Stimulated activated CD8-positive, alpha-beta memory T cell treated with anti-CD3 and anti-CD28 coated beads, Interleukin-15, amount 100 ng/mL, for 24 hours (primary cell): Measurements from ENCODE around the gene SLC39A2.
A peak's percentile ranks its signal among the peaks of the same experiment; 100 is the strongest.
"Not testable (repeated sequence)": the region's sequence is repeated elsewhere in the genome, so short reads cannot be mapped to it uniquely, and the experiment has no call there.

Experiments used
- DNase-seq: peaks from one replicate; pipeline ENCODE4 v3.0.0-alpha.2; 2020; ENCODE audit warnings: low read depth

The SLC39A2 gene, protein sequence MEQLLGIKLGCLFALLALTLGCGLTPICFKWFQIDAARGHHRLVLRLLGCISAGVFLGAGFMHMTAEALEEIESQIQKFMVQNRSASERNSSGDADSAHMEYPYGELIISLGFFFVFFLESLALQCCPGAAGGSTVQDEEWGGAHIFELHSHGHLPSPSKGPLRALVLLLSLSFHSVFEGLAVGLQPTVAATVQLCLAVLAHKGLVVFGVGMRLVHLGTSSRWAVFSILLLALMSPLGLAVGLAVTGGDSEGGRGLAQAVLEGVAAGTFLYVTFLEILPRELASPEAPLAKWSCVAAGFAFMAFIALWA

DNA sequence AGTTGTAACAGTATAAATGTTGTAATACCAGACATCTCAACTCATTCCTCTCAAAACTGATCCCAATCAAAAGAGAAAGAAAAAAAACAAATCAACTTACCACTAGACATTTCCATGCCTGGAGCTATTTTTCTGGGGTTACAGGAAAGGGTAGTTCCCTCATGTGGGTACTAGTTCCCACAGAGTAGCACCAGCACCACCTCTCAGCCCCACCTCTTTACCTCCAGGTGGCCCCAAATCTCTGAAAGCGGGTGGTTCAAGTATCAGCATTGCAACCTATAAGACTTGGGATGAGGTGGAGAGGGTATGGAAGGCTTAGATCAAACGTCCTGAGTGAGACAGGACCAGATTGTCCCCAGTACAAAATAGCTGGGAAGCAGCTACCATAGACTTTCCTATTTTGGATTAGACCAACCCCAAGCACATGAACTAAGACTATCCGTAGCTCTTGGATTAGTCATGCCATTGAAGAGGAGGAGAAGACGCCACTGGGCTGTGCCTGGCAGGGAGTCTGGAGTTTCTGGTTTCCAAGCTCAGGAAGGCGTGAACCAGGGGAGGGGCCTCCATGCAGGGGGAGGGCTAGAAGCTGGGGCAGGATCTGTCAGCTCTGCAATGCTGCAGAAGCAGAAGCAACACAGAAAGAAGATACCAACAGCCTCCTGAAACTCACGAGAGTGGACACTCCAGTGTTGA, at the start of gene SLC39A2:
TSS of gene SLC39A2 (plus strand) at position 620 of the 693 bp plus-strand sequence. CDS start 154 bp downstream, outside the sequence.
- no peak for DNase-seq

DNA sequence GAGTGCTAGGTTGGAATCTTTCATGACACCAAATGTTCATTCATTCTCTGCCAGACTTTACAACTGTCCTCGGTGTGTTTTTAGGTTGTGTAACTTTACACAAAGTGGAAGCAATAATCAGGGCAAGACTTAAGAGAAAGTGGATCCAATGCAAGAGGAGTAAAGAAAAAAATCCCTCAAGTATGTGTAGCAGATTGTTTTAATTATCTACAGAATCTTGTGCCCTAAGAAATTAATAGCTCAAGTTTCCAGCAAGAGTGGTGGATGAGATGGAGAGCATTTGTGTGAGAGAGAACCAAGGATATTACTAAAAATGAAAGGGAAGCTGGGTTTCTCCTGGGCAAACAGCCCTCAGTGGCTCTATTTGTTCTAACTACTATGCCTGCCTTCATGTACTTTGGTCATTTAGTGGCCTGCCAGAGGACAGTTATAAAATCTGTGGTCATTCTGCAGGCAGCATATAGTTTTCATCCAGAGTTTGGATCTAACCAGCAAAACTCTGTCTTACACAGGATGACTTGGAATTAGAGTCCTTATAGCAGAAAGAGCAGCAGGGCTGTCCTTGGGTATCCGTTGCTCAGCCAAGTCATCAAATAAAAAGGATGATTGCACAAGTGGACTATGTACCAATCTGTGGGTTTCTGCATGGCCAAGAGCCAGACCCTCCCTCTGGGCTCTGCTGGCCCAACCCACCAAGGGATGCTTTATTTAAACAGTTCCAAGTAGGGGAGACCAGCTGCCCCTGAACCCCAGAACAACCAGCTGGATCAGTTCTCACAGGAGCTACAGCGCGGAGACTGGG, 44.2 kb upstream of the SLC39A2 start, which contains the start of gene RNASE2:
TSS of gene RNASE2 (plus strand) at position 752 of the 802 bp plus-strand sequence. CDS start 285 bp downstream, outside the sequence.
- not testable (repeated sequence) for DNase-seq

DNA sequence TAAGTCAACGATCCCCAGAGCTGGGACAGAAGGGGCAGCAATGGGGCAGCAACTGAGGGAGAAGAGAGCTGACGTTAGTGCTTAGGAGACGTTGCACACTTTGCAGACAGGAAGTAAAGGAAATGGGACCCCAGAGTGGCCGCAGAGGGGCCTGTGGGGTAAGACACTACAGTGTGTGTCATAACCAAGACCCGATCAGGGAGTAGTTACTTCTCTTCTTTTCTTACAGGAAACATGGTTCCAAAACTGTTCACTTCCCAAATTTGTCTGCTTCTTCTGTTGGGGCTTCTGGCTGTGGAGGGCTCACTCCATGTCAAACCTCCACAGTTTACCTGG, 43.6 kb upstream of the SLC39A2 start:
- not testable (repeated sequence) for DNase-seq

DNA sequence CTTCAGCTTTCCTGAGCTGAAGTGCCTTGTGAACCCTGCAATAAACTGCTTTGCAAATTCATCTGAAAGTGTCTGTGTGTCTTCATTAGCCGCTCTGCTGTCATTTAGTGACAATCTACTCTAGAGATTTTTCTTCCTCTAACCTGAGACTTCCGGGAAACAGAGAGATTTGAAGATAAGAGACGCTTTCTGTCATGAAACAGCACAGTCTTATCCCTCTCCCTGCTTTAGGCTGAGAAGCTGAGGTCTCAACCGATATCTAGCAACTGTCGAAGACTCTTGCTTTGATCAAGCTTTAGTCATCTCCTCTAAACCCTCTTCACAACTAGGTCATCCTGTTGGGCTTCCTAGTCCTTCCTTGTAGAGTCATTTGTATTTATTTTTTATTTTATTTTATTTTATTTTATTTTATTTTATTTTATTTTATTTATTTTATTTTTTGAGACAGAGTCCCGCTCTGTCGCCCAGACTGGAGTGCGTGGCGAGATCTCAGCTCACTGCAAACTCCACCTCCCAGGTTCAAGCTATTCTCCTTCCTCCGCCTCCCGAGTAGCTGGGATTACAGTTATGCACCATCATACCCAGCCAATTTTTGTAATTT, 42.6 kb upstream of the SLC39A2 start:
- no peak for DNase-seq

DNA sequence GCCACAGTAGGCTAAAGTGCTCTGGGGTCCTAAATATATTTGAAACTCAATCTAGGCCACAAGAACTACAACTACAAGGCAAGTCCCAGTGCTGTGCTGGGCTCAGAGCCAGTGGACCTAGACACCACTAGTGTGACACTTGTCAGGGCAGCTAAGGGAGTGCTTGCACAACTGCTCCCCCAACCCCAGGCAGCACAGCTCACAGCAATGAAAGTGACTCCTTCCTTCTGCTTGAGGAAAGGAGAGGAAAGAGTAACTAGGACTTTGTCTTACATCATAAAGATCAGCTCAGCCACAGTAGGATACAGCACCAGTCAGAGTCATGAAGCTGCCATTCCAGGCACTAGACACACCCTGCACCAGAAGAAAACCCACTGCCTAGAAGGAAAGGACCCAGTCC, 40.1 kb upstream of the SLC39A2 start:
- DNase-seq: not testable (repeated sequence)

DNA sequence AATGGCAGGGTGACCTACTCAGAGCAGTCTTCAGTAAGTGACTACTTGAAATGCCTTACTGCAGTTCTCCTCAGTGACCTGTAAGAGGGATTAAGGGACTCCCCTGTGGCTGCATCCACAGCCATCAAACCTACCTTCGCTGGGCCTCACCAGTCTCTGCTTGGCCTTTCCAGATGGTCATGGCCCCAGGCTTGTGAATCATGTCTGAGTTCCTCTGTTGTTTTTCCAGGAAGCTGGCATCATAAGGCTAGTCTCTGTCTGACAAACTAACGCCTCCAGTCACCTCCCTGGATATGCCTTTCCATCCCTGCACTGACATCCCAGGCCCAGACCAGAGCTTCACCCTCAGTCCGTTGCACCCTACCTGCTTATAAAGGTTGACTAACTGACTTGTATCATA, 29.8 kb upstream of the SLC39A2 start:
- no peak for DNase-seq

DNA sequence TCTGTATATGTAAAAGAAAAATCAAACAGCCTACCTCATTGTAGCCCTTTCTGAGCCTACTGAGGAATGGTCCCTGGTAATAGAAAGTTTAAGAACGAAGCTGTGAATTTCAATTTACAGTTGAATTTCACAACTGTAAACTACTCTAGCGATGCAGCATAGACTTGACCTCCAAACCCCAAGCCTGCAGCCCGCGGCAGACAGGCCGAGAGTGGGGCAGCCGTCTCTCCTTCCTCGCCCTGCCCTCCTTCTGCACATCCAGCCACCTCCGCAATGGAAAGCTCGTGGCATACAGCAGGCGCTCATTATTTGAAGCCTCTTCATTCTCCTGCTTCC, 28.5 kb upstream of the SLC39A2 start:
- DNase-seq: no peak

DNA sequence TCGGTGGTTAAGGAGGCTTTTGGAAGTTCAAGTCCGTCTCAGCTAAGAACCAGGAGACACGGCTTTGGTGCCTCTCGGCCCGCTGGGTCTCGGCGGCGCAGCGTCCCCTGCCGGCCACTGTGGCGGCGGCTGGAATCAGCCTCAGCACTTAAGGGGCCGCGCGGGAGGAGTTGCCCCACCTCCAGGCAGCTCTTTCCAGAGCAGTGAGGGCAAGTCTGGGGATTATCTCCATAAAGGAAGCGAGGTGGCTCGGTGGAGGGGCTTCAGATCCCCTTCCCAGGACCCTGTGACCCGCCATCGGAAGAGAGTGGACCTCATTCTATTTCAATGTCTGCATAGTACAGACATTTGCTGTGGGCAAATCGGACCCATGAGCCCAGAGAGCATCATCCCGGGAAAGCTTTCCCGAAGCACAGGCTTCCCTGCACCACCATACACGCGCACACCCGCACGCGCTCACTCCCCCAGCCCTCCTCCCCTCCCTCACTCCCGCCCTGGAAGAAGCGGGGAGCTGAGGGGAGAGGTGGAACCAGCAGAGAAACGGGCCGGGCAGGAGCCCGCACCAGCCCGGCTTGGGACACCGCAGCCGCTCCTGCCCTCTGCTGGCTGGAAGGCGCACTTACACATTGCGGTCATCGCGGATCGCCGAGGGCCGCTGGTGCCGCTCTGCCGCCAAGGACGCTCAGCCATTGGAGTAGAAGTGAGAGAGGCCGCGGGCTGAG, 27.9 kb upstream of the SLC39A2 start:
- peak; percentile 75 for DNase-seq

DNA sequence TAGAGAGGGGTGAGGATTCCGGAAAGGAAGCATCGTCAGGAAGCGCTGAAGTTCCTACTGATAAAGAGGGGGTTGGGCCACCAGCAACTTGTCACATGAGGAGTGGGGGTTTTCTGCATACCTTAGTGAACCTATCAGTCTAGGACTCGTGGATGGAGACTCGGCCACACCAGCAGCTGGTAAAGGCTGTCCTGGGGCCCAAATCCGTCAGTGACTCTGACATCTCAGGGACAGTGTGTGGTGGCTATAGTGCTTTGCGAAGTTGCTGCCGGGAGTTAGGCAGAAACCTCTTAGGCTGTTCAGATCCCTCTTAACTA, 27.4 kb upstream of the SLC39A2 start:
- DNase-seq: no peak

DNA sequence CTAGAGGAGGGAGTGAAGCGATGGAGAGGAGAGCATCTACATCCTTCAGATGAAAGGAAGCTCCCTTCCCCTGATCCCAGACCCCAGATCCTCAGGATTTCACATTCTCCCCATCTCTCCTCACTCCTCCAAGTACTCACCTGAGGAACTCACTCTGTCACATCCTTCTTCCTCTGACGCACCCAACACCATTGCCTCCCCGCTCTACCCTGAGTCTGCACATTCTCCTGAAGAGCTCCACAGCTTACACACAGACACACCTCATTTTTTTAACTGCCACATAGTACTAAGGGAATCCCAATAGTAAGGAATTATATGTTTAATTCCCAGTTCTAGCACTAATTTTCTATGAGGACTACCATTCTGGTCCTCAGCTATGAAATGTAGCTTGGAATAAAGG, 25.6 kb upstream of the SLC39A2 start:
- no peak for DNase-seq

DNA sequence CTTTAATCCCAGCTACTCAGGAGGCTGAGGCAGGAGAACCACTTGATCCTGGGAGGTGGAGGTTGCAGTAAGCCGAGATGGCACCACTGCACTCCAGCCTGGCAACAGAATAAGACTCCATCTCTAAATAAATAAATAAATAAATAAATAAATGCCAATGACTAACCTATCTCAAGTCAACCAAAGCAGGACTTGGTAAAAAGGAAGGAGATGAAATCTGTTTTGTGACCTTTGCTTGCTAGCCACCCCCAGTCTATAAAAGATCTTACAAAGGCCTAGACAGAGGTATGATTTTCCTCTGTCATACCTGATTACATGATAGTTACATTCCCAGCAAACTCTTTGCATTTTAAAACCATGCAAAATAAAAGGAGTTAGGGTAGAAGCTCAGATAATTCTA, 22.8 kb upstream of the SLC39A2 start:
- no peak for DNase-seq

DNA sequence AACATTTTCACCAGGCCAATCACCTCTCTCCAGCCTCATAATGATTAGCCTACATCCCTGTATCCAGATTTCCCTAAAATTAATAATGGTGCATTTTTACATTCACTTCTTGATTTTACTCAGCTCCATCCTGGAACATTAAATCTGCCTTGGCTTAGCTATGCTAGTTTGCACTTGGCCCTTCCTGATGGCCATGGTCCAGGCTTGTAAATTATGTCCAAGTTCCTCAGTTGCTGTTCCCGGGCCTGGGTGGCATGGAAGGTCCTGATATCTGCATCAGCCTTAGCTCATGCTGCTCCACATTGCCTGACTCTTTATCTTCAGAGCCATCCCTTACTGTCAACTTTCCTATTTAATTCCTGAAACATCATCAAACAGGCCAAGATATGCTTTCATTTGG, 20.4 kb upstream of the SLC39A2 start:
- no peak for DNase-seq

DNA sequence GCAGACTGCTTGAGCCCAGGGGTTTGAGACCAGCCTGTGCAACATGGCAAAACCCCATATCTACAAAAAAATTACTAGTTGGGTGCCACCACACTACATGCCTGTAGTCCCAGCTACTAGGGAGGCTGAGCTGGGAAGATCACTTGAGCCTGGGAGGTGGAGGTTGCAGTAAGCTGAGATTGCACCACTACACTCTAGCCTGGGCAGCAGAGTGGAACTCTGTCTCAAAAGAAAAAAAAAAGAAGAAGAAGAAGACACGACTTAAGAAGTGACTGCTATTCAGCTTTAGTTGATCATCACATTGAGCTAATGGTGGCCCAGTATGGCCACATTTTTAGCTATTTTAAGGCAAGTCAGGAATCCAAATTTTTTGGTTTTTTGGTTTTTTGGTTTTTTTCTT, 18.2 kb upstream of the SLC39A2 start:
- DNase-seq: no peak

DNA sequence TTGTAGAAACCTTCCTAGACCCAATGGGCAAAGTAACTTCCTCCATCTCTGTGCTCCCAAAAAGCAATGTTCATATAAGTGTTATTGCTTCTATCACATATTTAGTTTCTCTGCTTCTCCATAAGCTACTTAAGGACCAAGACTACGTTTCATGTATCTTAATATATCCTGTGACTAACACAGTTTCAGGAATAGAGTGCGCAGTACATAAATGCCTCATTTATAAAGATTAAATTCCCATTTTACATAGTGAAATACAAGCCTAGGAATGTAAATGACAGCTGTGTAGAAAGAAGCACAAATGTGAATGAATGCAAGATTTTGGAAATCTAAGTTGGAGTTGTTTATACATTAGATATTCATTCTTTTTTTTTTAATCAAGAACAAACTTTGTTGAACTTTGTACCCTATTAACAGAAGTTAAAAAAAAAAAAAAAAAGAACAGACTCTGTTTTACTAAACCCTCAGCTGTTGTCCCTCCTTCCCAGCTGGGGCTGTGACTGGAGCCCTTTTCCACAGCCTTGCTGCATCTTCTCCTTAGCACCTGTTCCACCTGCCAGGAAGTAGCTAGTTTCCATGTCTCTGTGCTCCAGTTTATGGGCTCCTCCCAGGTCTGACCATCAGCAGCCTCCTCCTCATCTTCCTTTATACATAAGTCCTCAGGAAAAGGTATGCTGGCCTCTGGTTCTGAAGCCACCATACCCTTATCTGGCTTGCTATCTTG, 16.3 kb upstream of the SLC39A2 start:
- no peak for DNase-seq

DNA sequence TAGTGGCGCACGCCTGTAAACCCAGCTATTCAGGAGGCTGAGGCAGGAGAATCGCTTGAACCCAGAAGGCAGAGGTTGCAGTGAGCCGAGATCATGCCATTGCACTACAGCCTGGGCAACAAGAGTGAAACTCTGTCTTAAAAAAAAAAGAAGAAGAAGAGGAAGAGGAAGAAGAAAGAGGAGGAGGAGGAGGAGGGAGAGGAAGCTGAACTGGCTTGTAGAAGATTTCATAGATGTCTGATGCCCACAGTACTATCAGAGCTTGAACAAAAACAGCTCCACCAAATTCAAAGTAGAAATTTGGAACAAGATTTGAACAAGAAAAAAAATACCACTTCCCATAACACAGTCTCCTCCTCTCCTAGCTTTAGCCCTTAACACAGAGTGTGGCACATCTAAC, 13.4 kb upstream of the SLC39A2 start:
- DNase-seq: not testable (repeated sequence)

DNA sequence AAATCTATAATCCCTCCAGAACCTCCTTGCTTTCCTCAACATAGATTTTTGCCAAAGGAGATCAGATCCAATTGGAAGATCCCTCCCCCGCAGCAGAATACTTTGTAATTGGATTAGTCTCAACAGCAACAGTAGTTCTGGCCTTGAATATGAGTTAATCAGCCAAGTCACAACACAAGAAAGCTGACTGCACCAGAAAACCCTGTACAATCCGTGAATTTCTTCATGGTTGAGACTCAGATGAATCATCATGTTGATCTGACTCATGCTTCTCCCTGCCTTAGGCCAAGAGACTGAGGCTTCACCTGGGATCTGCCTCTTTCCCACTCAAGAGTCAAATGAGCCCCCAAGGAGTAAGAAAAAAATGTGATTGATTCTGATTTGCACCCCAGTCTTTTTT, 12.3 kb upstream of the SLC39A2 start:
- no peak for DNase-seq

DNA sequence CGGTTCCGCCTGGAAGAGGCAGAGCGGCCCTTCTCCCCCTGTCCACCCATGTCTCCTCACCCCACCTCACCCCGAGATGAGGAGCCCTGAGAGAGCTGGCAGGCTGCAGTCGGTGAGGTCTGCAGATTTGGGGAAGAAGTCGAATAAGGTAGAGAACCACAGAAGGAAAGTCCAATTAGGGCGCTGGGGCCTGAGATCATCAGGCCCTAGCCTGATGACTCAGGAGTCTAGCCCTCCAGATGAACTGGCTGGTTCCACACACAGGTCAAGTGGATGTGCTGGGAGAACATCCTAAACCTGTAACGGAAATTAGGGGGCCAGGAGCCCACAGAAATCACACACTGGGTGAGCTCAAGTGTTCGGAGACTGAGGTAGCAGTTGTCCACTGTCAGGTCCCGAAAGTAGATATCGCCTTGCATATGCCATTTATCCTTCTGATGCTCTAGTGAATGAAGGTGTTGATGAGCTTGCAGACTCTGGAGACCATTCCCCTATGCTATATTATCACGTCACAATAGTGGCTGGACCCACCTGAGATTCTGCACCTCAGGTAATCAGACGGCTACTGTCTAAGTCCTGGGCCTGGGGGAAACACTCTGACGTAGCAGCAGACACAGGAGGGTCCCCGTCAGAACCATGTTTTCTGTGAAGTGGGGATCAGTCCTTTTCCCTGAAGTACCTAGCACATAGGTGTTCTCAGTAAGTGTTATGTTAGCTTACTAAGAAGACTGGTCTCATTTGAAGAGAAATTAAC, 10.2 kb upstream of the SLC39A2 start:
- no peak for DNase-seq

DNA sequence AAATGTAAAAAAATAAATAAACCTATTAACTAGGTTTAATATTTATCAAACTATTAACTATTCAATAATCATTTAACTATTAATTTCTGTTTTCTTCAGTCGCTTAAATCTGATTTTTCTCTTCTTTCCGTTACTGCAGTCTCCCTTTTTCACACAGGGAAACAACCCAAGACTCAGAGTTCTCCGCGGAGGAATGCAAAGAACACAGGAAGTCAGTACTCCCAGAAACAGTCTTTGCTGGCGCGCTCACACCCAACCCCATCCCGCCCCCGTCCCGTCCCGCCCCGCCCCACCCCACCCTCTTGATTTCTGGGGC, 9.7 kb upstream of the SLC39A2 start:
- DNase-seq: no peak

DNA sequence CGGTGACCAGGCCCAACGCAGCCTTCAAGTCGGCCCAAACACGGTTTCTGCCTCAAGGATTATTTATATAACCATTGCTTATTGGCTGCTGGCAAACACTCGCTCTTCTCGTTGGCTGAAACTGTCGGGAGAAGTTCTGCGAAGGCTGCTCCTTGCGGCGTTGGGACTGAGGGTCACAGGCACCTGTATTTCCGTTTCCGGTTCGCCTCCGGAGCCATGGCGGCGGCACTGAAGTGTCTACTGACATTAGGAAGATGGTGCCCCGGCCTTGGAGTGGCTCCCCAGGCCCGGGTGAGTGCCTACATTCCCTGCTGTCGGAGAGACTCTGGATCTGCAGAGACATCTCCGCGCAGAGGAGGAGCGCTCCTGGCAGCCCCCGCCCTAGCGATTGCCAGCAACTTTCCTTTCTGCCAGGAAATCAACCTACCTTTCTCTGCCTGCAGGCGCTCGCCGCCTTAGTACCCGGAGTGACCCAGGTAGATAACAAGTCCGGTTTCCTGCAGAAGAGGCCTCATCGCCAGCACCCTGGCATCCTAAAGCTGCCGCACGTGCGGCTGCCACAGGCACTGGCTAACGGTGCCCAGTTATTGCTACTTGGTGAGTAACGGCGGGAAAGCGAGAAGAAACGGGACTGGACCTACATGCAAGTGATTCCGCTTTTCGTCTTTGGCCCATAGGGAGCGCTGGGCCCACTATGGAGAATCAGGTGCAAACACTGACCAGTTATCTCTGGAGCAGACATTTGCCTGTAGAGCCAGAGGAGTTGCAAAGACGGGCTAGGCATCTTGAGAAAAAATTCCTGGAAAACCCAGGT, 9.1 kb upstream of the SLC39A2 start, which contains the start of gene METTL17:
TSS of gene METTL17 (plus strand) at position 194 of the 814 bp plus-strand sequence. CDS start at position 217, 23 bp downstream.
- peak; percentile 59 for DNase-seq

DNA sequence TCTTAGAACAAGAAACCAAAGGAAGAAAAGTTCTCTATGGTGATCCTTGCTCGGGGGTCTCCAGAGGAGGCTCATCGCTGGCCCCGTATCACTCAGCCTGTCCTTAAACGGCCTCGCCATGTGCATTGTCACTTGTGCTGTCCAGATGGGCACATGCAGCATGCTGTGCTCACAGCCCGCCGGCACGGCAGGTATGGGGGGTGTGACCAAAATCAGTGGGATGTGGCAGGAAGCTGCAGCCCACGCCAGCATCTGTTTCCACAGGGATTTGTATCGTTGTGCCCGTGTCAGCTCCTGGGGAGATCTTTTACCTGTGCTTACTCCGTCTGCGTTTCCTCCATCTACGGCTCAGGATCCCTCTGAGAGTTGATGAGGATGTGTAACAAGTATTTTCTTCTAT, 2.6 kb upstream of the SLC39A2 start:
- no peak for DNase-seq
